Gastrocnemius medialis (tissue), 4 donors: ENCODE results near the gene POLR2H. TPM values are rescaled to one million over a fixed set of nuclear protein-coding genes. Genes with fewer than 3 reads are reported as not detected.

ENCODE experiments used
- ATAC-seq, 2 donors: fragments of 150-250 bp; one replicate each; pipeline ENCODE4 v1.9.1; 2016
- DNase-seq, 2 donors: peaks; one replicate each; pipeline ENCODE4 v3.0.0-alpha.2; 2019
- H3K27ac ChIP-seq, 4 donors: fragments of 200-600 bp; sonication (generic); 1 replicate in 1 of 4; 2 replicates in 3 of 4; pipeline ENCODE4 v1.5.1; 2016 to 2018; ENCODE audit warnings: mild to moderate bottlenecking in 2 of 4, moderate library complexity in 1 of 4
- H3K27me3 ChIP-seq, 3 donors: fragments of 200-600 bp; sonication (generic) in 2 of 3; 1 replicate in 1 of 3; 2 replicates in 2 of 3; pipeline versions ENCODE4 v1.5.1 to v1.6.0; 2016 to 2019; ENCODE audit warnings: mild to moderate bottlenecking in 1 of 3, moderate library complexity in 1 of 3
- H3K36me3 ChIP-seq, 2 donors: fragments of 200-600 bp; sonication (generic) in 1 of 2; one replicate each; pipeline ENCODE4 v1.5.1; 2017 to 2018
- H3K4me1 ChIP-seq, 2 donors: fragments of 200-600 bp; sonication (generic) in 1 of 2; one replicate each; pipeline ENCODE4 v1.5.1; 2016 to 2017; ENCODE audit warnings: mild to moderate bottlenecking in 2 of 2
- H3K4me3 ChIP-seq, 4 donors: fragments of 200-600 bp; sonication (generic) in 3 of 4; 1 replicate in 1 of 4; 2 replicates in 3 of 4; pipeline ENCODE4 v1.5.1; 2016 to 2019; ENCODE audit warnings: mild to moderate bottlenecking in 2 of 4
- H3K9me3 ChIP-seq, 3 donors: fragments of 200-600 bp; sonication (generic) in 2 of 3; 1 replicate in 1 of 3; 2 replicates in 2 of 3; pipeline ENCODE4 v1.5.1; 2016 to 2019
- POLR2A ChIP-seq, 2 donors: fragments of 450-650 bp; IDR thresholded peaks; one replicate each; pipeline ENCODE4 v1.6.1; 2017; ENCODE audit warnings: antibody characterized with exemption in 2 of 2, mild to moderate bottlenecking in 2 of 2, moderate library complexity in 2 of 2
- in situ Hi-C, 4 donors: fragments of 200-750 bp; cut with MboI; loops; one replicate each; pipeline versions ENCODE4 v1.15.0 to v1.8.0; 2017; ENCODE audit warnings: low sequenced_read_pairs in 4 of 4
- intact Hi-C: fragments of 100-400 bp; cut with DNase I; formaldehyde crosslinking; loops from one replicate; pipeline ENCODE4 v1.15.1; 2023; ENCODE audit warnings: low total_unique reads
- total RNA-seq, 4 donors: library from RNA; depleted of rRNA; stranded (reverse); fragments of >200 nt; gene quantifications; one replicate each; pipeline versions ENCODE4 v1.1.0 to v1.2.3, GENCODE V29; 2016
- TF ChIP-seq, protein P1 (sequence below), 5 experiments: fragments of 450-650 bp in 3 of 5; fragments of 200-600 bp in 2 of 5; sonication (generic) in 2 of 5; IDR thresholded peaks in 4 of 5; conservative IDR thresholded peaks in 1 of 5; 1 replicate in 4 of 5; 2 replicates in 1 of 5; pipeline ENCODE4 v1.5.1; 2016 to 2019; ENCODE audit warnings: antibody characterized with exemption in 5 of 5, mild to moderate bottlenecking in 3 of 5, moderate library complexity in 3 of 5

Gene POLR2H
- total RNA-seq, 4 donors from 2014 or later: 45.5 to 87.7 (median 53.0) TPM

DNA sequence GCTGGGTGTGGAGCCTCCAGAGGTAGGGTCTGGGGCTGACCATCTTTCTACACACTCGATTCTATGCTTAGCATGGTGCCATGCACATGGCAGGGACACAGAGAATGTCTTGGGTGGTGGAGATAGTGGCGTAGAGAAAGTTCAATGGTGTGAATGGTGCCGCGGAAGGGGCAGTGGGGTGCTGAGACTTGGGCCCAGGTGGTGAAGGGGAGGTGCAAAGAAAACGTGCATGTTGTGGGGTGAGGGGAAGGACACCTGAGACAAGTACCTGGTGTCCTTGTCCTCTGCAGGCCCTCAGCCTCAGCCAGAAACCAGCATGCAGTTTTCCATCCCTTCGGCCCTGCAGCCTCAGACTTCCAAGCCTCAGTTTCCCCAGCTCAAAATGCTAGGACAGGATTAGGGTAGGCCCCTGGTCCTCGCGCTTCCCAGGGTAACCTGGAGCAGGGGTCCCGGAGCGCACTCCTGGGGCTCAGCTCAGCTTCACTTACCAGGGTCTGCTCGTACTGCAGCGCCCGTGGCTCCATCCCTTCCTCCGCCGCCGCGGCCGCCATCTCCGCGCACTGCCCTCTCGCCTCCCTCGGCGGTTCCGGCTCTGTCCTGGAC, 480 bp upstream of the POLR2H start:
- in situ Hi-C loops: loop anchor here in 3 of 4 donors (25.0 kb wide), 3 partner anchors 401 to 451 kb away; partner anchors contain the start of gene VPS8 (in 1 of the 3)
- no peak for DNase-seq
- no peak for ATAC-seq
- H3K36me3 ChIP-seq: peaks cover 0 to 7% of the 10 kb centered on the region in 2 donors
- H3K9me3 ChIP-seq: no peaks in the 10 kb centered on the region
- intact Hi-C loops: loop anchor here (5.0 to 10.0 kb wide), 2 partner anchors 174 to 414 kb away; partner anchors contain the start of gene ABCF3
- TF ChIP-seq, protein P1, sequence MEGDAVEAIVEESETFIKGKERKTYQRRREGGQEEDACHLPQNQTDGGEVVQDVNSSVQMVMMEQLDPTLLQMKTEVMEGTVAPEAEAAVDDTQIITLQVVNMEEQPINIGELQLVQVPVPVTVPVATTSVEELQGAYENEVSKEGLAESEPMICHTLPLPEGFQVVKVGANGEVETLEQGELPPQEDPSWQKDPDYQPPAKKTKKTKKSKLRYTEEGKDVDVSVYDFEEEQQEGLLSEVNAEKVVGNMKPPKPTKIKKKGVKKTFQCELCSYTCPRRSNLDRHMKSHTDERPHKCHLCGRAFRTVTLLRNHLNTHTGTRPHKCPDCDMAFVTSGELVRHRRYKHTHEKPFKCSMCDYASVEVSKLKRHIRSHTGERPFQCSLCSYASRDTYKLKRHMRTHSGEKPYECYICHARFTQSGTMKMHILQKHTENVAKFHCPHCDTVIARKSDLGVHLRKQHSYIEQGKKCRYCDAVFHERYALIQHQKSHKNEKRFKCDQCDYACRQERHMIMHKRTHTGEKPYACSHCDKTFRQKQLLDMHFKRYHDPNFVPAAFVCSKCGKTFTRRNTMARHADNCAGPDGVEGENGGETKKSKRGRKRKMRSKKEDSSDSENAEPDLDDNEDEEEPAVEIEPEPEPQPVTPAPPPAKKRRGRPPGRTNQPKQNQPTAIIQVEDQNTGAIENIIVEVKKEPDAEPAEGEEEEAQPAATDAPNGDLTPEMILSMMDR (IDR thresholded peaks at IDR 0.05 in 4 of 5, conservative IDR thresholded peaks at IDR 0.05 in 1 of 5): no peak
- TF ChIP-seq POLR2A (IDR thresholded peaks at IDR 0.05): no peak
- H3K27ac ChIP-seq: peak overlapping the region; percentile 91 to 100 (median 95)
- peak overlapping the region; percentile 58 to 94 (median 76) for H3K4me3 ChIP-seq
- no peaks in the 10 kb centered on the region for H3K27me3 ChIP-seq
- H3K4me1 ChIP-seq: peaks cover 17 to 23% of the 10 kb centered on the region in 2 donors

DNA sequence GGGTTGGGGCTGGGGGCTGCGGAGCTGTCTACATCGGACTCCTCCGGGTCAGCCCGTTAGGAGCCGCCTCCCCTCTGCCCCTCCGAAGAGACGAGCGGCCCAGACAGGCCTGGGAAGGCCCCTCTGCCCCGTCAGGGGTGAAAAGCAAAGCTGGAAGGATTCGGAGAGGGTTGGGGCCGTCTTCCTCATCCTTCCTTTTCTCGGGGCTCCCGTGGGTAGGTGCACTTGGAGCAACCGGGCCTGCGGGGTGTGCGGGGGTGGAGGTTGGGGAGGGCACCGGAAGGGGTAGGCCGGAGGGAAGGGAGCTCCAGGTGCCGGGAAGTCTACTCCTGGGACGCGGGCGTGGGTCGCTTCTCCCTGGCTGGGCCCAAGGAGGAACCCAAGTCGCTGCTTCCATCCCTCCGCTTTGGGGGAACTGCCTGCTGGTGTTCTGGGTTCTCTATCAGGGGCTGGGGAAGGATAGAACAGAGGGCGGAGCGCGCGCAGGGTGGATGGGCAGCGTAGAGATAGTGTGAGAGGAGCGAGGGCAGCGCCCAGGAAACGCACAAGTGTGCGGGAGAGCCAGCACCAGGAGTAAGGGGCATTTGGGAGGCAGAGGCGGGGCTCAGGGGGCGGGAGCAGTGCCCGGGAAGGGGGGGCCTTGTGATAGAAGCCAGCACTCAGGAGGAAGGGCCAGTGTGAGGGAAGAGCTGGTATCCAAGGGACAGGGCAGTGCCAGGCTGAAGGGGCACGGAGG, 590 bp downstream of the POLR2H start:
- no peak for TF ChIP-seq POLR2A (IDR thresholded peaks at IDR 0.05)
- TF ChIP-seq, protein P1 (IDR thresholded peaks at IDR 0.05 in 4 of 5, conservative IDR thresholded peaks at IDR 0.05 in 1 of 5): no peak
- H3K27ac ChIP-seq: peak overlapping the region; percentile 91 to 100 (median 95)
- in situ Hi-C loops: loop anchor here in 3 of 4 donors (25.0 kb wide), 3 partner anchors 400 to 450 kb away; partner anchors contain the start of gene VPS8 (in 1 of the 3)
- H3K36me3 ChIP-seq: peaks cover 0 to 16% of the 10 kb centered on the region in 2 donors
- peaks cover 17 to 23% of the 10 kb centered on the region in 2 donors for H3K4me1 ChIP-seq
- no peaks in the 10 kb centered on the region for H3K27me3 ChIP-seq
- ATAC-seq: peak; percentile 25 to 35
- H3K4me3 ChIP-seq: peak overlapping the region; percentile 58 to 94 (median 76)
- intact Hi-C loops: loop anchor here (1.0 to 10.0 kb wide), 4 partner anchors 25 to 413 kb away; partner anchors contain the start of genes ABCF3, ALG3, EEF1AKMT4 and FAM131A
- no peaks in the 10 kb centered on the region for H3K9me3 ChIP-seq
- DNase-seq: no peak

DNA sequence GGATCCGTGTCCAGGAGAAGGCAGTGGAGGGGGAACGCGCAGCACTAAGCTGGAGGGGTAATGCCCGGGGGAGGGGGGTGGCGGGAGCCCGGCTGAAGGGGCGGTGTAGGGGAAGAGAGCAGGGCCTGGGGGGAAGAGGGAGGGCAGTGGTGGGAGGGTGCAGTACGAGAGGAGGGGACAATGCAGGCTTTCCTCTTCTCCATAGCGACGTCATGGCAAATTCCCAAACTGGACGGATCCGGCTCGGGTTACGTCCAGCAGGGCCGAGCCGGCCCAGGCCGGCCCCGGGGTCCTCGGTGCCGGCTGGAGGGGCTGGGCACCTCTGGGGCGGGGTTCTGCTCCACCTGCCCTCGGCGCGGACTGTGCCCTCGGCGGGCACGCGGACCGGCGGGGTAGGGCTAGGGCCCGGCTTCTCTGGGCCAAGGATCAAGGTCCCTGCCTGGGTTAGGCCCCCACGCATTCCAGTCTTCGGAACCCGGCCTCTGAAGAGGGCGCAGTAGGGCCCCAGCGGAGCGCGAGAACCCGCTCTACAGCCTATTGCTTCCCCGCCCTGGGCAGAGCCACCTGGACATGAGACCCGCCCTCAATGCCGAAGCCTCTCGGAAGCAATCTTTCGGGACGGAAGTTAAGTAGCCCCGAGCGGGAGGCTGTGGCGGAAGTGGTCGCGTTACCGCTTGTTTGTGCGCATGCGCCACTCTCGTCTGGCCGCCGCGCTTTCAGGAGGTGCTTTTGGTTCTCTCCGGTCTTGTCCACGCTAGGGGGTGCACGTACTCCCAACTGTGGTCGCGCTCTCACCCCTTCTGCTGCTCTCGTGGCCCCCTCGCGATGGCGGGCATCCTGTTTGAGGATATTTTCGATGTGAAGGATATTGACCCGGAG, 1.4 kb downstream of the POLR2H start:
- in situ Hi-C loops: loop anchor here in 3 of 4 donors (25.0 kb wide), 3 partner anchors 399 to 449 kb away; partner anchors contain the start of gene VPS8 (in 1 of the 3)
- H3K27me3 ChIP-seq: no peaks in the 10 kb centered on the region
- no peaks in the 10 kb centered on the region for H3K9me3 ChIP-seq
- TF ChIP-seq, protein P1 (IDR thresholded peaks at IDR 0.05 in 4 of 5, conservative IDR thresholded peaks at IDR 0.05 in 1 of 5): peak in 4 of 5 experiments; percentile 21 to 72 (median 55)
- peak; percentile 82 to 88 for TF ChIP-seq POLR2A (IDR thresholded peaks at IDR 0.05)
- H3K4me3 ChIP-seq: peak overlapping the region; percentile 58 to 94 (median 76)
- H3K4me1 ChIP-seq: peaks cover 17 to 23% of the 10 kb centered on the region in 2 donors
- peak overlapping the region; percentile 91 to 100 (median 95) for H3K27ac ChIP-seq
- DNase-seq (peak; percentile 94 to 96), ATAC-seq (peak; percentile 86 to 87)
- peaks cover 0 to 21% of the 10 kb centered on the region in 2 donors for H3K36me3 ChIP-seq
- intact Hi-C loops: loop anchor here (1.0 to 10.0 kb wide), 7 partner anchors 26 to 412 kb away; partner anchors contain the start of genes ABCC5, ABCF3, ALG3 and EEF1AKMT4
